ENCODE measurements around the gene RIN2. TPM values are rescaled to one million over a fixed set of nuclear protein-coding genes. Genes with fewer than 3 reads are reported as not detected.

Gene RIN2
- total RNA-seq, 1 donor from 2014 or later: 54.5 TPM

DNA sequence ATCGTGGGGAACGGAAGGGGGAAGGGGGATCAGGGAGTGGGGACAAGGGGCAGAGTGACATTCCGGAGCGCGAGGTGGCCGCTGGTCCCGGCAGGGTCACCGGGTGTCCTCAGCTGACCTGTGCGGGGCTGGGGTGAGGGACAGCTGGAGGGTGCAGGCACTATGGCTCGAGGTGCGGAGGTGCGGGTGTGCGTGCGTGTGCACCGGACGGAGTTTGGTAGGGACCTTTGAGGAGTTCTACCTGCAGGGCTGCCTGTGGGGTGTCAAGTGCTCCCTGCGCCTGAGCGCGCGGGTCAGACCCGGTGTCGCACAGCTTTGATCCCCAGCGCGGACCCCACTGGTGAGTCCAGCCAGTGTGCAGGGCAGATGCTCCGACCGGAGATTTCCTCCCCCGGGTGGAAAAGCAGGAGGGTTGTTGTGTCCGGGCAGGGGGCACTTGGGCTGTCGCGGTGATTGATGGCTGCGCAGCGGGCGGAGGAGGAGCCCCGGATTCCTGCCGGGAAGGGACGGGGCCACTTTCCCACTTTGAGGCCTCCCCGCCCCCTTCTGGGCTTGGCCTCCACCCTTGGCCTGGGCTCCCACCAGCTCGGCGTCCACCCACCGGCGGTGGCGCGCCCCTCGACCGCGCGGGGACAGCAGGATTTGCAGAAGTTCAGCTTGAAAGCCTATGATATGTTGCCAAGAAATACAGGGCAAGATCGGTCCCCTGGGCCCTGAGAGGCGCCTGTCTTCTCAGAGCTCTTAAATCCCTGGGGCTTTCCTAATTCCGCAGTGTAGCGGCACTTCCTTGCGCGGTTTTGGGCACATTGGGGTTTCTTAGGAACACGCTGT is 658 bp downstream of the RIN2 start:
- peak; percentile 64 for ATAC-seq
- peak; percentile 91 for DNase-seq (ENCODE audit: missing footprints)
- intact Hi-C loops (cut with DNase I): loop anchor here (1.0 to 5.0 kb wide), 3 partner anchors 27 to 130 kb away; no protein-coding TSS in a partner anchor

DNA sequence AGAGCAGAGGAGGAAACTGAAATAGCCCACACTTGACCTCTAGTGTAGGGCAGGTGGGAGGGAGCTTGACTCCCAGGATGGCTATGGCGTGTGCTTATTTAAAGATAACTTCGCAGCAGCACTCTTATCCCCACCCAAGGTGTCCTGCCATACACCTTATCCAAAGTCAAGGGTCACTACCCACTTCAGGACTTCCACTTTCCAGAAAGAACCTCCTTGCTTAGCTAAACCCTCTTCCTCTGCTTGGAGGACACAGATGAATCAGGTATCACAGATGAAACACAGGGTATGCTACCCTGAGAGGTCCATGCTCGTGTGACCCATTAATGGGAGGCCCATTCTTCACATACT is 2.3 kb downstream of the RIN2 start:
- intact Hi-C loops (cut with DNase I): no loop called here
- DNase-seq (ENCODE audit: missing footprints) (no peak), ATAC-seq (no peak)

DNA sequence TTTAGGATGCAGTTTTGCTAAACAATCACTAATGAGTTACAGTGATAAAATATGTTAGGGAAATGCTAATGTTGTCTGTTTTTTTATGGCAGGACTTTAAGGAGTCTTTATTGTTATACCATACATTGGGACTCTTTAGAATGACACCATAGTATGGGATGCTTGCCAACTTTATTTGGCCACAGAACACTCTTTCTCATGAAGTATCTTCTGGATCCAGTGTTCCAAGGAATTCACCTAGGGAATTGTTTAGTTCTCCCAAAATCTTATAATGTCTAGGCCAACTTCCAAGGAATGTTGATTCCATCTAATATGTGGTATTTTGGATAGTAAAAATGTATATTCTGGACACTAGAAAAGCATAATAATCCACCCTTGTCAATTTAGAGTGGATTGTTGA is 3.3 kb downstream of the RIN2 start:
- intact Hi-C loops (cut with DNase I): no loop called here
- no peak for ATAC-seq

DNA sequence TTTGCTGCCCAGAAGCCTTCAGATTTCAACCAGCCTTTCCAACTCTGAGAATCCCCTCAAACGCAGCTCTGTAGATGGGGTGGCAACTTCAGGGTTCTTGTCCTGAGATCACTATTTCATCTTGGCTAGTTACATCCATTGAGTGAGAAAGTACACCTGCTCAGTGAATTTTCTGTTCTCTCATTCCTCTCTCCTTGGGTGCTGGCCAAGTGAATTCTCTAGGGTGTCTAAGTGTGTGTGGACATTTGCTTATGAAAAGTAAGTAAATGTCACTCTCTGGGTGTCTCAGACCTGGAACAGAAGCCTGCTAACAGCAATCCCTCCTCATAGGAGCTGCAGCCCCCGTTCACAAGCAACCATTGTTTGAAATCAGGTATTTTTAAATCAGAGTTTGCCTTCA is 3.8 kb downstream of the RIN2 start:
- intact Hi-C loops (cut with DNase I): no loop called here
- ATAC-seq (no peak), DNase-seq (ENCODE audit: missing footprints) (no peak)

More for the DNA sequence above, 3.3 kb downstream of the RIN2 start:
- DNase-seq (ENCODE audit: missing footprints): no peak

DNA sequence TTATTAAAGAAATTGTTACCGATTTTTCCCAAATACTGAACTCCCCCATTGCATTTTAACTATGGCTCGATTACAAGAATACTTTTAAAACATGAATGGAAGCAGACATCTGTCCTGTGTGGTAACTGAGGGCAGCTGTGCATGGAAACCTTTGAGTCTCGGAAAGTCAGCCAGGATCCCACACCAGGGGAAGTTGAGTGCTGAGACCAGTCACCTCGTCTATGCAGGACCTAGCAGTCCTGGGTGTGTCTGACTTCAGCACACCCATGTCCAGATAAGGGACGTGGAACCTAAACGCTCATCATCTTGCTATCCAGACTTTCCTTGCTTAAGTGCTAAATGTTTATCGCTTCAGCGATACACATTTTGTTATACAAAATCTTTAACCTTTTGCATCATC is 6.1 kb downstream of the RIN2 start:
- ATAC-seq (no peak), DNase-seq (ENCODE audit: missing footprints) (no peak)
- intact Hi-C loops (cut with DNase I): no loop called here

DNA sequence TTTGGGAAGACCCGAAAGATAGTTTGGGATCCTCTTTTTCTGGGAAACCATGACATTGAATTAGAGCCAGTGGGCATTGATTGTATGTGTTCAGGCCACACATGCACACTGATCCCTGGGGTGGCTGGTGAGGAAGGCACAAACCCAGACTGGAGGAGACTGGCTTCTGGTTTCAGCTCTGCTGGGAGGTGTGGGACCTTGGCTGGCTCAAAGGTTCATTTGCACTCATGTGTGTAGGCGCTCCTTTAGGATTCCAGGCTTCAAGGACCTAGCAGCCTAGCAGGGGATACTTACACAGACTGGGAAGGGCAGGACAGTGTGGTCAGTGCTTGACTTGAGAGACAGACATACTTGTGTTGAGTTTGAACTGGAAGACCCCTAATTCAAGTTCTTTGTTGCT is 7.2 kb downstream of the RIN2 start:
- no peak for ATAC-seq
- intact Hi-C loops (cut with DNase I): no loop called here
- DNase-seq (ENCODE audit: missing footprints): no peak

DNA sequence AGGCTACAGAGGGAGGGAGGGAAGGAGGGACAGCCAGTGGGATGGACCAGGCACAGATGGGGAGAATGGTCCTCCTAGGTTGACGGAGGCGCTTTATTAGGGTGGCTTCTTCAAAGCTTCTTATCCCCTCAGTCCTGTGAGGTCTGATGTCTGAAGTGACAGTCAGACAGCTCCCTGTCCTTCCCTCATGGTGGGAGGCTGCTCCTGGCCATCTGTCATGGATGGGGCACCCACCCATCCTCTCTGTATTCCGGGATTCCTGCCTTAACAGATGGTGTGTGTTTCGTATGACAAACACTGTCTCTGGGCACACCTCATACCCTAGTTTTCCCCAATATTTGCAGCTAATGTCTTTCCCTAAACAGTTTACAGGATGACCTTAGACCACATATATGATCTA is 7.9 kb downstream of the RIN2 start:
- ATAC-seq (no peak), DNase-seq (ENCODE audit: missing footprints) (no peak)
- intact Hi-C loops (cut with DNase I): no loop called here

DNA sequence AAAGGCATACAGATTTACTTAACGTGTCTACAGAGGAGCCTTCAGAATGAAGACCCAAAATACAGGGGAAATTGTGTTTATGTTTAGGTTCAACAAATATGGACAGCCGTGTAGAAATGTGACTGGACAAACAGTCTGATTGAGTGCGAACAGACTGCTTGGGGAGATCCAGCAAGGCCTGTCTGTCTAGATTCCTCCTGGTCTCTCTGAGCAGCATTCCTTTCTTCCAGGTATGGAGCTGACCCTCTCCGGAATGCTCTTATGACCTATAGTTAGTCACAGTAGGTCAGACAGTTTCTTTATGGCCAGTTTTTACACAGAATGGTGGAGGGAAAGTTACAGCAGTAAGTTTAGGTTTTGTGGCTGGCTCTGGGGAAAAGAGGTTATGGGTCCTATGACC is 9.0 kb downstream of the RIN2 start:
- intact Hi-C loops (cut with DNase I): no loop called here
- DNase-seq (ENCODE audit: missing footprints) (no peak), ATAC-seq (no peak)

DNA sequence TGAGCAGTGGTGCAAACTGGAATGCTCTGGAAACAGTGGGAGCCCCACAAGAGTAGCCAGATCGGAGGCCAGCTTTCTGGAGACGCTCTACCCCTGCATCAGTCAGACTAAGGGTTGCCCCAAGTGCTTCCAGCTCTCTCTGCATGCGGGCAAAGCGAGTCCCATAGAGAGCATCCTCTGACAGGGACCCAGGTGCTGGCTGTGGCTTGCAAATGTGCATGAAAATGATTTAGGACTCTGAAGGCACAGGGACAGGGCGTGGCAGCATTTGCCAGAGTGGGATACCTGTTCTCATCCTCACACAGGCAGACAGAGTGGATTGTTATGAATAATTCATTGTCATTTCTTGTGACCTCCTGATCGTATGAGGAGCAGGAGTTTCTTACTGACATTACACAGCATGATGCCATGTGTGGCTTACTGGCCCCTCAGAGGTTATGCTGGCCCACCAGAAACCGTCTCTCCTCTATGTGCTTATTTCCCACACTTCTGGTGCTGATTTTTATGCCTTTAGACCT is 10.3 kb downstream of the RIN2 start:
- ATAC-seq: no peak
- intact Hi-C loops (cut with DNase I): no loop called here
- no peak for DNase-seq (ENCODE audit: missing footprints)

DNA sequence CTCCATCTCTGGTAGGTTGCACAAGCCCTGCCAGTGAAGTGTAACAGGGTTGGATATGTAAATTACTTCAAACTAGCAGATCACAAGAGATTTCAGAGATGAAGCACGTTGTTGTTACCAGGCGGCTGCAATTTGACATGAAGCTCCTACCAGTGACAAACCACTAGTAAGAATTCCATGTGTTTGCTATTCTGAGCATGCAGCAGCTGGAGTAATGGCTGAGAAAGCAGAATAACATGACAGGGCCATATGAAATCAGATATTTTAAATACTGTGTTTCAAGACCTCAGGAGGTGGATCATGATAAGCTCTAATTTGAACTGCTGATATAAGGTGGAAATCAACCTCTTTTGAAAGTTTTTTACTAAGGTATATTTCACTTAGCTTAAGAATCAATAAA is 11.4 kb downstream of the RIN2 start:
- intact Hi-C loops (cut with DNase I): no loop called here
- DNase-seq (ENCODE audit: missing footprints) (no peak), ATAC-seq (no peak)

DNA sequence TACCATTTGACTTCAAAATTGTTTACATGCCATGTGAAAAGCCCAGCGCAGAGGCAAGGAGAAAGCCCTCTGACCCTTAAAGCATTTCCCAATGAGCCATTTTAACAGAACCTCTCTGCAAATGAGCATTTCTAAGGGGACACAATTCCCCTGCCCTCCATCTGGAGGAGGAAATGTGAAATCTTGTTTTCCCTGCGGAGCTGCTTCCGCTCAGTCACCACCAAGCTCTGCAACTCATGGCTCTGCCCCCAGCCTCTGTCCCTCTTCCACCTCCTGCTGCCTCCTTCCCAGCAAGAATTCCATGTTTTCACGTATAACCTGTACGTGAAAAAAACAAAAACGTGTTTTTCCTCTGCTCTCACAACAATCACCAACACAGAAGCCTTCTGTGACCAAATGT is 12.3 kb downstream of the RIN2 start:
- intact Hi-C loops (cut with DNase I): no loop called here
- no peak for ATAC-seq
- no peak for DNase-seq (ENCODE audit: missing footprints)

DNA sequence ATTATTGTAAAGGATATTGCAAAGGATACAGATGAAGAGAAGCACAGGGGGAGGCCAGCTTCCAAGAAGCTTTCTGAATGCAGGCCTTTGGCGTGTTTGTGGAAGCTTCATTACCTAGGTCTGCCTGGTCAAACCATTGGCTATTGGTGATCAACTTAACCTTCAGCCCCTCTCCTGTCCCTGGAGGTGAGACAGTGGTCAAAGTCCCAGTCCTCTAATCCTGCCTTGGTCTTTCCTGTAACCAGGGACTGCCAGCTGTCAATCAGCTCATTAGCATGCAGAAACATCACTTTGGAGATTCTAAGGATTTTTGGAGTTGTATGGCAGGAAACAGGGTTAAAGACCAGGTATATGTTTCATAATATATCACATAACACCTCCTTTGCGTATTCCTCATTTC is 13.0 kb downstream of the RIN2 start:
- ATAC-seq (no peak), DNase-seq (ENCODE audit: missing footprints) (no peak)
- intact Hi-C loops (cut with DNase I): no loop called here

DNA sequence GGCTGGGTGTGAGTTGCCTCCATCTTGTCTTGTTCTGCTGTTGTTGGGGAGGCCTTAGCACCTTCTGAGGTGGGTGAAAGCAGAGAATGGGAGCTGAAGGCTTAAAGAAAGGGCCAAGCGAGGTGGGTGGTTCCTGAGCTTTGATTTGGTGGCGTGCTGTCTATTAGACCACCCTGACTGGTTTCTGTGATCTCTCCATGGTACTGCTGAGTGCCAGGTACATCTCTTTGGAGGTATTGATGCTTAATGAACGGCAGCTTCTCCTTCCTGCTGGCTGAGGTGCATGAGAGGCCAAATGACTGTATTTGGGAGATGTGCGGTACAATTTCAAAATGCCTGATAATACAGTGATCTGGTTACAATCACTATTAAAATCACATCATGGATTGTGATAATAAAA is 15.4 kb downstream of the RIN2 start:
- intact Hi-C loops (cut with DNase I): no loop called here
- DNase-seq (ENCODE audit: missing footprints): no peak
- no peak for ATAC-seq

DNA sequence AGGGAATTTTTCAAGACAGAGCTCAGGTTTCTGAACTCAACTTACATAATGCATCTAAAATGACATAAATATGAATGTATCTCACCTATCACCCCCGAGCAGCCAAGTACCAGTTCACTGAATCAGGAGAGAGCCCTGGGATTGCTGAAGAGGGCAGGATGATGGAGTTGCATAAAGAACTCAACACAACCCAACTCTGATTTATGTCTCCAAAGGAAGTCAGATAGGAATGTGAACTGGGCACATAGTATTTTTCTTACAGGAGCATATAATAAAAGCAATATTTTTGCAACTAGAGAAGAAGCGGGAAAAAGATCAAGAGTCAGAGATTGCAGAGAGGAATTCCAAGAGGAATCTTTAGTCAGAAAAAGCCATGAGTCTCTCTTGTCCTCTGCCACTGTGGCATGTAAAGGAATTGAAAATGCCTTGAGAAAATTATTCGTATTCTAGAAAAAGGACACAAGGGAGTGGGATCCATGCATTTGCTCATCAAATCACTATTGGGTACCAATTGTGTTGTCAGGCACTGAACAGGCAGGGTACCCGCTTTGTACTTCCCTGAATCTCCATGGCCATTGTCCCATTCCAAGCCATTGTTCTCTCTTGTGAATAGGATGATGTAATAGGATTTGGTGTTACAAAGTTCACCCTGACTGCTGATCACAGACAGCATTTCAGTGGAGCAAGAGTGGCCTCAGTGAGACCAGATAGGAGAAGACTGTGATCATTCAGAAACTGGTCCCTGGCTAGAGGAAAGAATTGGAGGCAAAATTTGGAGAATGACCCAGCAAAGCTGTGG is 16.3 kb downstream of the RIN2 start:
- intact Hi-C loops (cut with DNase I): no loop called here
- ATAC-seq: no peak

DNA sequence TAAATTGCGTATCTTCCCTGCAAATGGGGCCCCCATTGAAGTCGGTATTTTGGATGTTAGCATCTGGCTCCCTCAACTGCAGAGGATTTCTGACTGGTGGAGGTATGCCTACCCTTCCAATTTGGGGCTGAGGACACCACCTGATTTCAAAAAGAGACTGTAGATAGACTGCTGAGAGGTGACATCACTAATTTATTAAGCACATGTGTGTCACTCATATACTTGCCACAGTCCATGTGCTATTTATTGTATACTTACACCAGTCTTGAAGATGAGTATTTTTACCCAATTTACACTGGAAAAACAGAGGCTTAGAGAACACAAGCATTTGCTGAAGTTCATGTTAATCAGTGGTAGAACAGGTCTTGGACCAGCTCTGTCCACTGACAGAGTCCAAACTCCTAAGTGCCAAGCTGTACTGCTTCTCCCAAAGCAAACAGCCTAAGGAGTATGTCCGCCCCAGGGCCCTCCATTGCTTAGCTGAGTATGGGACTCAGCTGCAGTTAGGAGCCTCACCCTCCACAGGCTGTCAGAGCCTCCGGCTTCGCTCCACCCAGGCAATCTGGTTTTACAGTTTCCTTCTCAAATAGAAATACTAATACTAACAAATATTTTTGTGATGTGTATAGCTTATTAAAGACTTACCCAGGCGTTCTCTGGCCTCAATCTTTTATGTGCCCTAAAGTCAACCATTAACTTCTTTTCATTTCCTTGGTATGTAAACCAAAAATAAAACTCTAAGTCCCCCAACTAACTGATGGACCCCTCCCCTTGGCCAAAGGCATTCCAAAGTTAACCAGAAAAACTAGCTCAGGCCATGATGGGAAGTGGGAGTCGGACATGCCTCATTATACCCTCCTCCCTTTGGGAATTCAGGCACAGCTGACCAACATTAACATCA is 17.5 kb downstream of the RIN2 start:
- intact Hi-C loops (cut with DNase I): no loop called here
- DNase-seq (ENCODE audit: missing footprints): peak; percentile 71
- no peak for ATAC-seq

More for the DNA sequence above, 16.3 kb downstream of the RIN2 start:
- DNase-seq (ENCODE audit: missing footprints): no peak

DNA sequence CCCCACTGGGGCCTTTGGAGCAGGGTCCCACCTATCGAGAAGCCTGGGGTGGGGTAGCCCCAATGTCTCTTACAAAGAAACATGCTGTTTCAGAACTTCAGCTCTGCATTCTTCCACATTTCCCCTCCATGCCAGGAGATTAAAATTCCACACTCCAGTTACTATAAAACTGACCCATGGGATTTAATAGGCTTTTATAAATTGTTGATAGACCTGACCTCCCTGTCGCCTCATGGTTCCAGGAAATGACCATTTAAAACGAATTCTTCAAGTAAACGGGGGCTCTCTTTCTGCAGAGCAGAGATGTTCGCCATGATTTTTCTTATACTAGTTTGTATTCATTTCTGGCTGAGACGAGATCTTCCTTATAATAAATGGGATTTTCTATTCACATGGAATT is 19.3 kb downstream of the RIN2 start:
- intact Hi-C loops (cut with DNase I): no loop called here
- ATAC-seq: no peak
- DNase-seq (ENCODE audit: missing footprints): no peak

DNA sequence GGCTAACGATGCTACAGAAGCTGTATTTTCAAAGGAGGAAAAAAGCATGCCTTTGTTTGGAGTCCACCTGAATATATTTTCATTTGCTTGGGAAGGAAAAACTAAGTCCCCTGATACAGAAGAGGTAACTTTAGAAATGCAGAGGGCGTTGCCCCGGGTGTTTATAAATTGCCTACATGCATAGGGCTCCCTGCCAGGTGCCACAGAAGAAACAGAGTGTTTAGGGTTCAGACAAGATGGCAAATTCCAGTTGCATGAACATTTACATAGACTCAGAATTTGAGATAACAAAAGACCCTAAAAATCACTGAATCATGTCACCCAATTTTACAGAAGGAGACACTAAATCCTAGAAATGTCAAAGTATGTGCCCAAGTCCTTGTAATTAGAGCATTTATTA is 19.9 kb downstream of the RIN2 start:
- intact Hi-C loops (cut with DNase I): no loop called here
- ATAC-seq: no peak
- DNase-seq (ENCODE audit: missing footprints): no peak

DNA sequence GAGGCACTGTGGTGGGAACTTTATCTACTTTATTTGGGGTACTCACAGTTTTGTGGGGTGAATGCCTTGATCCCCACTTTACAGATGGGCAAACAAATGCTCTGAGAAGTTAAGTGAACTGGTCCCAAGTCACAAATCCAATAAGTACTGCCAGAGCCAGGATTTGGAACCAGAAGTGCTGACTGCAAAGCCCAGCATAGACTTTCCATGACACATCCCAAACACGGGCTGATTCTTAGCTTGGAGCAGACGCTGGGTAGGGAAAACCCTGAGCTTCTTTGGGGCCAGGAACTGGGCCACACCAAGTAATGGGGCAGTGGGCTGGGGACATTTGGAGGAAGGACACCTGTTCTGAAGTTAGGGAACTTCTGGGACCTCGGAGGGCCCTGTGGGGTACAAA is 20.3 kb downstream of the RIN2 start:
- no peak for DNase-seq (ENCODE audit: missing footprints)

DNA sequence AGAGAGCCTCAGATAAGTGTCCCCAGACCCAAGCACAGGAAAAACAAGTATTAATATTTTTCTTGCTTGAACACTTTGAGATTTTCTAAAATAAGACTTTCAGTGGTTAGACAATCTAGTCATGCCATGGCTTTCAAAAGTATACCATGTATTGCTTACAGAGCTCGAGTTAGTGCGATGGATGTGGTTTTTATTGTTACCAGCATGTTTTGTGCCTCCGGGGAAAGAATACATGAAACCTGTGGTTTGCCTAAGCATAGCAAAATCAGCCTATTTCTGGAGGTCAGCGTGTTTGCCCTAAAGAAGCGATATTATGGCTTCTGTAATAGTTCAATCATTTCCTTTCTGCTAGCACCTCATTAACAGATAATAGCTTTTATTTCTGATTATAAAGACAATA is 21.6 kb downstream of the RIN2 start:
- intact Hi-C loops (cut with DNase I): no loop called here
- ATAC-seq (no peak), DNase-seq (ENCODE audit: missing footprints) (no peak)

More for the DNA sequence above, 20.3 kb downstream of the RIN2 start:
- intact Hi-C loops (cut with DNase I): no loop called here
- no peak for ATAC-seq
